HFFc6 (cell line): ENCODE data around the gene GATA6. TPM values are rescaled to one million over a fixed set of nuclear protein-coding genes. Genes with fewer than 3 reads are reported as not detected.

Experiments
- DNase-seq: peaks from one replicate; pipeline ENCODE4 v3.0.0-alpha.2; 2018
- H3K27ac Mint-ChIP-seq: 2 replicates; pipeline ENCODE4 v1.8.0; 2020; ENCODE audit warnings: mild to moderate bottlenecking, mixed read lengths
- H3K27me3 Mint-ChIP-seq: 2 replicates; pipeline ENCODE4 v1.8.0; 2021; ENCODE audit warnings: mild to moderate bottlenecking, moderate library complexity, mixed read lengths; ENCODE audit not compliant: insufficient read depth
- H3K36me3 Mint-ChIP-seq: 2 replicates; pipeline ENCODE4 v1.8.0; 2021; ENCODE audit warnings: low read depth, mixed read lengths
- H3K4me1 Mint-ChIP-seq: 2 replicates; pipeline ENCODE4 v1.8.0; 2020; ENCODE audit warnings: low read depth, mixed read lengths
- H3K4me3 Mint-ChIP-seq: 2 replicates; pipeline ENCODE4 v1.8.0; 2020; ENCODE audit warnings: mild to moderate bottlenecking, moderate library complexity, mixed read lengths
- H3K9me3 Mint-ChIP-seq: 2 replicates; pipeline ENCODE4 v1.8.0; 2020; ENCODE audit warnings: mild to moderate bottlenecking, mixed read lengths
- total RNA-seq, 6 experiments: library from RNA; stranded (reverse); fragmentation: NEBNext Ultra II Directional; extraction: Animal tissue kit (Norgen Biotek cat#: 25700); gene quantifications; 2 replicates in 1 of 6; 3 replicates in 5 of 6; pipeline ENCODE4 v1.2.3, GENCODE V29; 2021
- TF ChIP-seq, protein P1 (sequence below): fragments of 200-600 bp; sonication (generic); IDR thresholded peaks from 2 replicates; pipeline ENCODE4 v1.5.0; 2021; ENCODE audit warnings: antibody characterized with exemption, mild to moderate bottlenecking

The GATA6 gene
- total RNA-seq, 6 experiments from 2014 or later = 0.28 to 1.8 (median 1.5) TPM

- no peak for DNase-seq
- peaks cover 14% of the 10 kb centered on the region for H3K4me1 Mint-ChIP-seq
- peaks cover 19% of the 10 kb centered on the region for H3K27me3 Mint-ChIP-seq
- no peaks in the 10 kb centered on the region for H3K36me3 Mint-ChIP-seq
- H3K4me3 Mint-ChIP-seq = no peak overlapping the region
- TF ChIP-seq, protein P1, sequence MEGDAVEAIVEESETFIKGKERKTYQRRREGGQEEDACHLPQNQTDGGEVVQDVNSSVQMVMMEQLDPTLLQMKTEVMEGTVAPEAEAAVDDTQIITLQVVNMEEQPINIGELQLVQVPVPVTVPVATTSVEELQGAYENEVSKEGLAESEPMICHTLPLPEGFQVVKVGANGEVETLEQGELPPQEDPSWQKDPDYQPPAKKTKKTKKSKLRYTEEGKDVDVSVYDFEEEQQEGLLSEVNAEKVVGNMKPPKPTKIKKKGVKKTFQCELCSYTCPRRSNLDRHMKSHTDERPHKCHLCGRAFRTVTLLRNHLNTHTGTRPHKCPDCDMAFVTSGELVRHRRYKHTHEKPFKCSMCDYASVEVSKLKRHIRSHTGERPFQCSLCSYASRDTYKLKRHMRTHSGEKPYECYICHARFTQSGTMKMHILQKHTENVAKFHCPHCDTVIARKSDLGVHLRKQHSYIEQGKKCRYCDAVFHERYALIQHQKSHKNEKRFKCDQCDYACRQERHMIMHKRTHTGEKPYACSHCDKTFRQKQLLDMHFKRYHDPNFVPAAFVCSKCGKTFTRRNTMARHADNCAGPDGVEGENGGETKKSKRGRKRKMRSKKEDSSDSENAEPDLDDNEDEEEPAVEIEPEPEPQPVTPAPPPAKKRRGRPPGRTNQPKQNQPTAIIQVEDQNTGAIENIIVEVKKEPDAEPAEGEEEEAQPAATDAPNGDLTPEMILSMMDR = no peak
- no peaks in the 10 kb centered on the region for H3K9me3 Mint-ChIP-seq
- no peak overlapping the region for H3K27ac Mint-ChIP-seq
These were observed 52.0 kb downstream of the GATA6 start for GRCh38 chr18:22221350-22221749.

DNA sequence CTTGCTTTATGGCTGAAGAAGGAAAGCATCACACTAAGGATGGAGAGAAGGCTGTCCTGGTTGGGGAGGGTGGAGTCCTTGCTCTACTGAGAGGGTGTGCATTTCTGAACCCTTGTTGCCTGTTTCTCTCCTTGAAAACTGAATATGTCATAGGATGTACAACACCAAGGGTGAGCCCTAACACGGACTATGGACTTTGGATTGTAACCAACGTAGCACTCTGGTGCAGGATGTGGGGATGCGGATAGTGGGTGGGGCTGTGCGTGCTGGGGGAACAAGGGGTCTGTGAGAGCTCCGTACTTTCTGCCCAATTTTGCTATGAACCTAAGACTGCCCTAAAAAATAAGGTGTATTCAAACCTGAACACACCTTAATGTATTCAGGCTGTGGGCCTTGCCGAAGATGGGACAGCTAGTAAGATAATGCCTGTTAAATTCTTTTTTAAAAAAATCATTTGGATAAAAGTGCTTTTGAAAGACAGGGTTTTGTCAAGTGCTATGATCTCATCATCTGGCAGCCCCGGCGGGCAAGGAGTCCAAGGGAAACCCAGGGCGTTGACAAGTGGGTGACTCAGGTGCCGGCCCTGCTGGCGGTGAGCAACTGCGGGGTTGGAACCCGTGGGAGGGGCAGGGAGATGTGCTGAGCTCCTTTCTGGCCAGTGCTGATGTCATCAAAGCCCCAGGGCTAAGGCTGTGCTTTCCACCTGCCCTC, 54.0 kb downstream of the GATA6 start:
- Mint-ChIP-seq H3K27ac (no peak overlapping the region), H3K4me3 (no peak overlapping the region), H3K36me3 (no peaks in the 10 kb centered on the region), H3K27me3 (peaks cover 13% of the 10 kb centered on the region), H3K4me1 (peaks cover 23% of the 10 kb centered on the region), H3K9me3 (no peaks in the 10 kb centered on the region)
- TF ChIP-seq, protein P1 = no peak
- peak; percentile 82 for DNase-seq

GRCh38 chr18:22223965-22224322, 54.6 kb downstream of the GATA6 start:
- peaks cover 13% of the 10 kb centered on the region for H3K27me3 Mint-ChIP-seq
- H3K36me3 Mint-ChIP-seq = no peaks in the 10 kb centered on the region
- TF ChIP-seq, protein P1 = no peak
- peaks cover 25% of the 10 kb centered on the region for H3K4me1 Mint-ChIP-seq
- H3K4me3 Mint-ChIP-seq = no peak overlapping the region
- no peak overlapping the region for H3K27ac Mint-ChIP-seq
- no peaks in the 10 kb centered on the region for H3K9me3 Mint-ChIP-seq
- DNase-seq = no peak

- Mint-ChIP-seq H3K4me1 (peaks cover 29% of the 10 kb centered on the region), H3K27ac (no peak overlapping the region), H3K4me3 (no peak overlapping the region), H3K9me3 (no peaks in the 10 kb centered on the region), H3K27me3 (peaks cover 11% of the 10 kb centered on the region), H3K36me3 (no peaks in the 10 kb centered on the region)
- TF ChIP-seq, protein P1 = no peak
- DNase-seq = no peak
These were observed 55.0 kb downstream of the GATA6 start for GRCh38 chr18:22224339-22224738.

DNA sequence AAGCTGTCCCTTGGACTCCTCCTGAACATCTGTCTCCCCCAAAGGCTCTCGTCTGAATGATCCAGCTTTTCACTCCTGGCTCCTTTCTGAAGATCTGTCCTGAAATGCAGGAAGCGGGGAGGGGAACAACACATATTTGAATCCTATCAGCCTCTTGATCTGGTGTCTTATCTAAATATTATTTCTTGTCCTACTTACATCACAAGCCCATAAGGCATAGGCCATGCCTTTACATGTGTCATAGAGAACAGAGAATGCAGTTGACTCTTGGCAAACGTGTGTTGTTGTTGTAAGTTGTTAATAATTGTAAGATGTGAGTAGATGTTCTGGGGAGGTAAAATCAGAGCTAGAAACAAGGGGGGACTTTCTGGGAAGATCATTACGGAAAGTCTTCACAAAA, 57.4 kb downstream of the GATA6 start:
- H3K4me1 Mint-ChIP-seq = peaks cover 42% of the 10 kb centered on the region
- peaks cover 5% of the 10 kb centered on the region for H3K27me3 Mint-ChIP-seq
- H3K27ac Mint-ChIP-seq = no peak overlapping the region
- no peak for DNase-seq
- no peaks in the 10 kb centered on the region for H3K36me3 Mint-ChIP-seq
- TF ChIP-seq, protein P1 = no peak
- H3K4me3 Mint-ChIP-seq = no peak overlapping the region
- H3K9me3 Mint-ChIP-seq = no peaks in the 10 kb centered on the region

DNA sequence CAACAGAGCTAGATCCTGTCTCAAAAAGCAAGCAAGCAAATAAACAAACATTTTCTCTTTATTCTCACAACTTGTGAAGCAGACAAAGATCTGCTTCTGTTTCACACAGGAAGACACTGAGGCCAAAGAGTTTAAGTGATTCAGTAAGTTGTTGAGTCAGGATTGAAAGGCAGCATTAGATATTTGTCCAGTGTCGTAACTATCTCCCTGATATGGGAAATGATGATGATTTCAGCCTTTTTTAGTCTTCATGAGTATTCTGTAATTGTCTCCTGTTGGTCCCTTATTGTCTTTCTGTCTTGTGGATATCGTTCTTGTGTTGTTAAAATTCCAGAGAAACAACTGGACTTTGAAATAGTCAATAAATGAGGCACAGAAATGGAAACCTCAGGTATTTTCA, 59.6 kb downstream of the GATA6 start:
- peaks cover 31% of the 10 kb centered on the region for H3K4me1 Mint-ChIP-seq
- H3K36me3 Mint-ChIP-seq = no peaks in the 10 kb centered on the region
- H3K27ac Mint-ChIP-seq = no peak overlapping the region
- no peak overlapping the region for H3K4me3 Mint-ChIP-seq
- no peaks in the 10 kb centered on the region for H3K9me3 Mint-ChIP-seq
- TF ChIP-seq, protein P1 = no peak
- peaks cover 2% of the 10 kb centered on the region for H3K27me3 Mint-ChIP-seq
- DNase-seq = peak; percentile 24
